GM10248 (cell line): ENCODE results near the gene CDKL5.

Source experiments
- CTCF ChIA-PET: fragments of 300-600 bp; sonication (Branson Sonifier 250); formaldehyde crosslinking; extraction: SDS; loops from one replicate; lab custom pipeline; 2021; ENCODE audit warnings: antibody characterized with exemption; lab: Yijun Ruan, JAX
- POLR2A ChIA-PET: fragments of 350-650 bp; sonication (Branson Sonifier 250); formaldehyde crosslinking; extraction: SDS; loops from one replicate; lab custom pipeline; 2020; ENCODE audit warnings: antibody characterized with exemption; lab: Yijun Ruan, JAX
- DNase-seq: peaks from one replicate; pipeline ENCODE4 v3.0.0; 2012; ENCODE audit errors: extremely low spot score
- CTCF ChIP-seq: IDR thresholded peaks from 2 replicates; pipeline ENCODE4 v1.5.1; 2012; ENCODE audit warnings: mild to moderate bottlenecking, low read depth; ENCODE audit errors: extremely low read depth, missing control alignments, control extremely low read depth

CDKL5 gene

GRCh38 chrX:18591834-18592233 lies 166.4 kb downstream of the CDKL5 start:
- no peak for DNase-seq
- CTCF ChIA-PET, result no interaction called here
- no peak for TF ChIP-seq CTCF

GRCh38 chrX:18594079-18594478 lies 168.7 kb downstream of the CDKL5 start:
- no peak for DNase-seq
- ChIA-PET POLR2A (no interaction called here), CTCF (no interaction called here)
- TF ChIP-seq CTCF, result no peak

More at GRCh38 chrX:18591834-18592233, 166.4 kb downstream of the CDKL5 start:
- POLR2A ChIA-PET, result no interaction called here

DNA sequence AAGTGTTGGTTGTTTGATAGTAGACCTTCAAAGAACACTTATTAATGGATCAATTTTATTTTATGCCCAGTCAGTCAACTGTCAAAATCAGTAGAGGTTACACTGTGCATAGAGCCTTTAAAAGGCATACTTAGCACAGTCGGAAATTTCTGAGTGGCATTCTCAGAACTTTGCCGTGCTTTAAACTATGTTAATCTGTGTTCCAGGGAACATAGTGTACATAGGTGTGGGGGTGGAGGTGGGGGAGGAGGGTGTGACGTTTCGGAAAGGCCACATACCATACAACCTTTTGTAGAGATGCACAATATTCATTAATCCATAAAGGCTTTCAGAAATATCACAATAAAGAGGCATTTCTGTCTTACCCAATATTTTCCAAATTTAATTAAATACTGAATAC lies 170.7 kb downstream of the CDKL5 start:
- POLR2A ChIA-PET, result no interaction called here
- no peak for TF ChIP-seq CTCF
- no peak for DNase-seq
- CTCF ChIA-PET, result no interaction called here

DNA sequence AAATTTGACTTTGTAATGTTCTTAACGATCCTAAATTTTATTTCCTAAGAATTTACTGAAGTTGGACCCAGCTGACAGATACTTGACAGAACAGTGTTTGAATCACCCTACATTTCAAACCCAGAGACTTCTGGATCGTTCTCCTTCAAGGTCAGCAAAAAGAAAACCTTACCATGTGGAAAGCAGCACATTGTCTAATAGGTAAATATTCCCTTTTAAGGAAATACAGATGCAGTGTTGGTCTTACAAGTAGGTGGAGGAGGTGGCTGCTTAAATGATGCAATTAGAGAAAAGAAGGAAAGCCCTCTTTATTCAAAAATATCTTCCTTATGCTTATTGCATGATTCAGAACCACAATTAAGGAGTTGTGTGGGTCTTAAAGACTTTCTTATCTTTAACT lies 173.0 kb downstream of the CDKL5 start:
- CTCF ChIA-PET, result no interaction called here
- TF ChIP-seq CTCF, result no peak
- POLR2A ChIA-PET, result no interaction called here
- DNase-seq, result no peak

GRCh38 chrX:18607966-18608365 lies 182.6 kb downstream of the CDKL5 start:
- ChIA-PET CTCF (no interaction called here), POLR2A (no interaction called here)
- TF ChIP-seq CTCF, result no peak
- no peak for DNase-seq

- TF ChIP-seq CTCF, result no peak
- CTCF ChIA-PET, result no interaction called here
- DNase-seq, result no peak
- POLR2A ChIA-PET, result no interaction called here
Observed at GRCh38 chrX:18613930-18614639, 188.7 kb downstream of the CDKL5 start.
